Measurements from ENCODE around the gene MERTK. TPM values are rescaled to one million over a fixed set of nuclear protein-coding genes. Genes with fewer than 3 reads are reported as not detected.

The MERTK gene
- total and polyA plus RNA-seq, 2 of the 13 experiments (the other 11 are each of a cell fraction or from before 2014, with no cell fraction given) = 37.3 to 44.7 TPM

DNA sequence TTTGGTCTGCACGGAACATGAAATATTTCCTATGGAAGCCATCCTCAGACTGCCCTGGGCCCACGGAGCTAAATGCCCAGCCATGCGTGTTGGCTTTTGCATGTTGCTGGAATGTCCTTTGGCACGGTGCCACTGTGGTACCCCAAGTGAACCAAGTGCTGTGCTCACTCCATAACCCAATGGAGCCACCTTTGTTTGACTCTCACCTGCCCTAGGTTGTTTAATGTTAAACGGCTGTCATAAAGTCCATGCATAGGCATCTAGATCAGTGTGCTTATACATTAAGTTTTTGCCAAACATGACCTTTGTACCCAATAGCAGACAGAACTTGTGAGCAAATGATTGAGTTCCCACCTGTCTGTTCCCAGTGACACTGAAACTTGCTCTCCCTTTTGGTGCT, 96.7 kb downstream of the MERTK start (continued):
- TF ChIP-seq, protein P1, sequence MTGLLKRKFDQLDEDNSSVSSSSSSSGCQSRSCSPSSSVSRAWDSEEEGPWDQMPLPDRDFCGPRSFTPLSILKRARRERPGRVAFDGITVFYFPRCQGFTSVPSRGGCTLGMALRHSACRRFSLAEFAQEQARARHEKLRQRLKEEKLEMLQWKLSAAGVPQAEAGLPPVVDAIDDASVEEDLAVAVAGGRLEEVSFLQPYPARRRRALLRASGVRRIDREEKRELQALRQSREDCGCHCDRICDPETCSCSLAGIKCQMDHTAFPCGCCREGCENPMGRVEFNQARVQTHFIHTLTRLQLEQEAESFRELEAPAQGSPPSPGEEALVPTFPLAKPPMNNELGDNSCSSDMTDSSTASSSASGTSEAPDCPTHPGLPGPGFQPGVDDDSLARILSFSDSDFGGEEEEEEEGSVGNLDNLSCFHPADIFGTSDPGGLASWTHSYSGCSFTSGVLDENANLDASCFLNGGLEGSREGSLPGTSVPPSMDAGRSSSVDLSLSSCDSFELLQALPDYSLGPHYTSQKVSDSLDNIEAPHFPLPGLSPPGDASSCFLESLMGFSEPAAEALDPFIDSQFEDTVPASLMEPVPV (CRISPR knock-in tag; IDR thresholded peaks at IDR 0.05) = no peak
- TF ChIP-seq STAT5B (CRISPR knock-in tag; IDR thresholded peaks at IDR 0.05) (no peak), HNF4A (CRISPR knock-in tag; IDR thresholded peaks at IDR 0.05) (peak; percentile 94), SYNCRIP (IDR thresholded peaks at IDR 0.05; ENCODE audit: insufficient read depth, low read depth, low read length) (no peak), ZNF431 (CRISPR knock-in tag; IDR thresholded peaks at IDR 0.05; ENCODE audit: borderline replicate concordance, low read depth) (no peak), ZNF484 (CRISPR knock-in tag; IDR thresholded peaks at IDR 0.05; ENCODE audit: borderline replicate concordance, low read depth) (no peak), ZNF839 (CRISPR knock-in tag; IDR thresholded peaks at IDR 0.05; ENCODE audit: borderline replicate concordance) (no peak), GATA4 (IDR thresholded peaks at IDR 0.05; ENCODE audit: borderline replicate concordance, low read depth) (no peak), NCOA2 (CRISPR knock-in tag; IDR thresholded peaks at IDR 0.05) (peak; percentile 48; the same call in 1 of the 2 replicates), SETDB1 (CRISPR knock-in tag; IDR thresholded peaks at IDR 0.05; ENCODE audit: borderline replicate concordance) (no peak), ZNF101 (CRISPR knock-in tag; IDR thresholded peaks at IDR 0.05; ENCODE audit: borderline replicate concordance, low read depth) (no peak), AGO1 (IDR thresholded peaks at IDR 0.05; ENCODE audit: low read depth, low read length, poor library complexity, severe bottlenecking) (no peak), PCBP1 (IDR thresholded peaks at IDR 0.05; ENCODE audit: borderline replicate concordance, low read depth, low read length) (no peak)
- TF ChIP-seq, protein P2, sequence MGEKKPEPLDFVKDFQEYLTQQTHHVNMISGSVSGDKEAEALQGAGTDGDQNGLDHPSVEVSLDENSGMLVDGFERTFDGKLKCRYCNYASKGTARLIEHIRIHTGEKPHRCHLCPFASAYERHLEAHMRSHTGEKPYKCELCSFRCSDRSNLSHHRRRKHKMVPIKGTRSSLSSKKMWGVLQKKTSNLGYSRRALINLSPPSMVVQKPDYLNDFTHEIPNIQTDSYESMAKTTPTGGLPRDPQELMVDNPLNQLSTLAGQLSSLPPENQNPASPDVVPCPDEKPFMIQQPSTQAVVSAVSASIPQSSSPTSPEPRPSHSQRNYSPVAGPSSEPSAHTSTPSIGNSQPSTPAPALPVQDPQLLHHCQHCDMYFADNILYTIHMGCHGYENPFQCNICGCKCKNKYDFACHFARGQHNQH (CRISPR knock-in tag; IDR thresholded peaks at IDR 0.05) = no peak
- TF ChIP-seq, protein P3, sequence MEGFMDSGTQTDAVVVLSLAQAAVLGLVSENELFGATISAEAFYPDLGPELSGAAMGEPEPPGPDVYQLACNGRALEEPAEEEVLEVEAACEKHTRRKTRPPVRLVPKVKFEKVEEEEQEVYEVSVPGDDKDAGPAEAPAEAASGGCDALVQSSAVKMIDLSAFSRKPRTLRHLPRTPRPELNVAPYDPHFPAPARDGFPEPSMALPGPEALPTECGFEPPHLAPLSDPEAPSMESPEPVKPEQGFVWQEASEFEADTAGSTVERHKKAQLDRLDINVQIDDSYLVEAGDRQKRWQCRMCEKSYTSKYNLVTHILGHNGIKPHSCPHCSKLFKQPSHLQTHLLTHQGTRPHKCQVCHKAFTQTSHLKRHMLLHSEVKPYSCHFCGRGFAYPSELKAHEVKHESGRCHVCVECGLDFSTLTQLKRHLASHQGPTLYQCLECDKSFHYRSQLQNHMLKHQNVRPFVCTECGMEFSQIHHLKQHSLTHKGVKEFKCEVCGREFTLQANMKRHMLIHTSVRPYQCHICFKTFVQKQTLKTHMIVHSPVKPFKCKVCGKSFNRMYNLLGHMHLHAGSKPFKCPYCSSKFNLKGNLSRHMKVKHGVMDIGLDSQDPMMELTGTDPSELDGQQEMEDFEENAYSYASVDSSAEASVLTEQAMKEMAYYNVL (CRISPR knock-in tag; IDR thresholded peaks at IDR 0.05; ENCODE audit: borderline replicate concordance) = 0 out of 2 replicates have a peak, but pooled peaks have one; percentile 15
- TF ChIP-seq, protein P4, sequence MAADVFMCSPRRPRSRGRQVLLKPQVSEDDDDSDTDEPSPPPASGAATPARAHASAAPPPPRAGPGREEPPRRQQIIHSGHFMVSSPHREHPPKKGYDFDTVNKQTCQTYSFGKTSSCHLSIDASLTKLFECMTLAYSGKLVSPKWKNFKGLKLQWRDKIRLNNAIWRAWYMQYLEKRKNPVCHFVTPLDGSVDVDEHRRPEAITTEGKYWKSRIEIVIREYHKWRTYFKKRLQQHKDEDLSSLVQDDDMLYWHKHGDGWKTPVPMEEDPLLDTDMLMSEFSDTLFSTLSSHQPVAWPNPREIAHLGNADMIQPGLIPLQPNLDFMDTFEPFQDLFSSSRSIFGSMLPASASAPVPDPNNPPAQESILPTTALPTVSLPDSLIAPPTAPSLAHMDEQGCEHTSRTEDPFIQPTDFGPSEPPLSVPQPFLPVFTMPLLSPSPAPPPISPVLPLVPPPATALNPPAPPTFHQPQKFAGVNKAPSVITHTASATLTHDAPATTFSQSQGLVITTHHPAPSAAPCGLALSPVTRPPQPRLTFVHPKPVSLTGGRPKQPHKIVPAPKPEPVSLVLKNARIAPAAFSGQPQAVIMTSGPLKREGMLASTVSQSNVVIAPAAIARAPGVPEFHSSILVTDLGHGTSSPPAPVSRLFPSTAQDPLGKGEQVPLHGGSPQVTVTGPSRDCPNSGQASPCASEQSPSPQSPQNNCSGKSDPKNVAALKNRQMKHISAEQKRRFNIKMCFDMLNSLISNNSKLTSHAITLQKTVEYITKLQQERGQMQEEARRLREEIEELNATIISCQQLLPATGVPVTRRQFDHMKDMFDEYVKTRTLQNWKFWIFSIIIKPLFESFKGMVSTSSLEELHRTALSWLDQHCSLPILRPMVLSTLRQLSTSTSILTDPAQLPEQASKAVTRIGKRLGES (CRISPR knock-in tag; IDR thresholded peaks at IDR 0.05; ENCODE audit: borderline replicate concordance) = no peak
- TF ChIP-seq, protein P5, sequence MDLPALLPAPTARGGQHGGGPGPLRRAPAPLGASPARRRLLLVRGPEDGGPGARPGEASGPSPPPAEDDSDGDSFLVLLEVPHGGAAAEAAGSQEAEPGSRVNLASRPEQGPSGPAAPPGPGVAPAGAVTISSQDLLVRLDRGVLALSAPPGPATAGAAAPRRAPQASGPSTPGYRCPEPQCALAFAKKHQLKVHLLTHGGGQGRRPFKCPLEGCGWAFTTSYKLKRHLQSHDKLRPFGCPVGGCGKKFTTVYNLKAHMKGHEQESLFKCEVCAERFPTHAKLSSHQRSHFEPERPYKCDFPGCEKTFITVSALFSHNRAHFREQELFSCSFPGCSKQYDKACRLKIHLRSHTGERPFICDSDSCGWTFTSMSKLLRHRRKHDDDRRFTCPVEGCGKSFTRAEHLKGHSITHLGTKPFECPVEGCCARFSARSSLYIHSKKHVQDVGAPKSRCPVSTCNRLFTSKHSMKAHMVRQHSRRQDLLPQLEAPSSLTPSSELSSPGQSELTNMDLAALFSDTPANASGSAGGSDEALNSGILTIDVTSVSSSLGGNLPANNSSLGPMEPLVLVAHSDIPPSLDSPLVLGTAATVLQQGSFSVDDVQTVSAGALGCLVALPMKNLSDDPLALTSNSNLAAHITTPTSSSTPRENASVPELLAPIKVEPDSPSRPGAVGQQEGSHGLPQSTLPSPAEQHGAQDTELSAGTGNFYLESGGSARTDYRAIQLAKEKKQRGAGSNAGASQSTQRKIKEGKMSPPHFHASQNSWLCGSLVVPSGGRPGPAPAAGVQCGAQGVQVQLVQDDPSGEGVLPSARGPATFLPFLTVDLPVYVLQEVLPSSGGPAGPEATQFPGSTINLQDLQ (CRISPR knock-in tag; IDR thresholded peaks at IDR 0.05) = no peak
- TF ChIP-seq, protein P6, sequence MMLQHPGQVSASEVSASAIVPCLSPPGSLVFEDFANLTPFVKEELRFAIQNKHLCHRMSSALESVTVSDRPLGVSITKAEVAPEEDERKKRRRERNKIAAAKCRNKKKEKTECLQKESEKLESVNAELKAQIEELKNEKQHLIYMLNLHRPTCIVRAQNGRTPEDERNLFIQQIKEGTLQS (CRISPR knock-in tag; IDR thresholded peaks at IDR 0.05) = no peak
